Measurements from ENCODE around the gene CAMKV.

Gene CAMKV

GRCh38 chr3:49868862-49869466 is 742 bp downstream of the CAMKV start:
- H3K4me1 ChIP-seq (ENCODE audit: control insufficient read depth in 1 of 2, insufficient read depth in 1 of 2, low read depth in 1 of 2, low read length in 1 of 2) = peaks cover 6 to 11% of the 10 kb centered on the region in 2 experiments
- no peaks in the 10 kb centered on the region for H3K9me3 ChIP-seq
- H3K4me3 ChIP-seq (ENCODE audit: low read depth in 1 of 2, low read length in 1 of 2) = peak overlapping the region in 1 of 2 experiments; percentile 55
- H3K36me3 ChIP-seq = no peaks in the 10 kb centered on the region
- no peak for TF ChIP-seq CTCF (IDR thresholded peaks at IDR 0.05)
- H3K27ac ChIP-seq = no peak overlapping the region
- H3K27me3 ChIP-seq = peaks cover 81% of the 10 kb centered on the region

- no peak overlapping the region for H3K4me3 ChIP-seq (ENCODE audit: low read depth in 1 of 2, low read length in 1 of 2)
- no peaks in the 10 kb centered on the region for H3K9me3 ChIP-seq
- no peak for TF ChIP-seq CTCF (IDR thresholded peaks at IDR 0.05)
- H3K27me3 ChIP-seq = peaks cover 91% of the 10 kb centered on the region
- no peak overlapping the region for H3K27ac ChIP-seq
- H3K36me3 ChIP-seq = no peaks in the 10 kb centered on the region
- peaks cover 6 to 11% of the 10 kb centered on the region in 2 experiments for H3K4me1 ChIP-seq (ENCODE audit: control insufficient read depth in 1 of 2, insufficient read depth in 1 of 2, low read depth in 1 of 2, low read length in 1 of 2)
These were observed 1.8 kb downstream of the CAMKV start for GRCh38 chr3:49867871-49868321.

DNA sequence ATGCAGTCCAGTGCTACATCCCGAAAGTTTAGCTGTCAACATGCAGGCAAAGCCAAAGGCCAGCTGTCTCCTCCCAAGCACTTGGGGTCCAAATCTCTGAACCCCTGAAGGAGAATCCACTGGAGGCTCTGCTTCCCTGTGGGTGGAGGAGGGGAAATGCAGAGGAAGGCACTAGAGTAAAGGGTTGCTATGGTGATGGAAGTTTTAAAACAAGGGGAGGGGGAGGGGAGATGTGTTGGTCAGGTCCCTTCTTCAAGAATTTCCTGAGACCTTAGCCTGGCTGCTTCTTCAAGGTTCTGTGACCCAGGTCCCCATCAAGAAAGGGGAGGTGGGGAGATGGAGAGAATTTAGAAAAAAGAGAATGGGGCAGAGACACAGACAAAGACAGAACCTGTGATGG is 2.3 kb downstream of the CAMKV start:
- TF ChIP-seq CTCF (IDR thresholded peaks at IDR 0.05) = no peak
- peaks cover 94% of the 10 kb centered on the region for H3K27me3 ChIP-seq
- H3K36me3 ChIP-seq = no peaks in the 10 kb centered on the region
- no peak overlapping the region for H3K27ac ChIP-seq
- H3K4me3 ChIP-seq (ENCODE audit: low read depth in 1 of 2, low read length in 1 of 2) = no peak overlapping the region
- H3K4me1 ChIP-seq (ENCODE audit: control insufficient read depth in 1 of 2, insufficient read depth in 1 of 2, low read depth in 1 of 2, low read length in 1 of 2) = peaks cover 6 to 11% of the 10 kb centered on the region in 2 experiments
- no peaks in the 10 kb centered on the region for H3K9me3 ChIP-seq

DNA sequence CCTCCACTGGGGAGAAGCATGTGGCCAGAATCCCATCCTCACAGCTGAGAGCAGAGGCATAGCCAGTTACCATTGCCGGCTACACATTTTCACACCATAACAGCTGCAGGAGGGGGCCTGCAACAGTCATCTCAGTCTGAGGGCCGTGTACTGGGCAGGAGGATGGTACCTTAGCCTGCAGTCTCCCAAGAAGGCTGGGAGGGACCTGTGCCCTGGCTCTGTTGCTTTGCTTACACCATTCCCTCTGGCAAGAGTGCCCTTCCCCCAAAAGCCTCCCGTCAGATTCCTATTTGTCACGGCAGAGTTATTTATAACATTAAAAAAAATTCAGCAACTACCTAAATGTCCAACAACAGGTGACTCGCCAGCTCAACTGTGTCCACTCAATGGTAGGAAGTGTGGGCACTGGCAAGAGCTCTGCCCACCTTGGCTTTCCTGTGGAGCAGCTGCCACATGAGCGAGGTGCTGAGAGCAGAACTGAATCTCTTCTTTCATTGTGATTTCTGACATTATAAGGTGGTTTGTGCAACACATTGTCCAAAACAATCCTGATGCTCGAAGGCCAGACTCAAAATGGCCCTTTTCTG is 4.4 kb downstream of the CAMKV start:
- H3K27me3 ChIP-seq = peaks cover 77% of the 10 kb centered on the region

GRCh38 chr3:49864505-49864904 is 5.2 kb downstream of the CAMKV start:
- Histone ChIP-seq H3K36me3 (no peaks in the 10 kb centered on the region), H3K27me3 (peaks cover 69% of the 10 kb centered on the region), H3K9me3 (no peaks in the 10 kb centered on the region), H3K4me1 (ENCODE audit: control insufficient read depth in 1 of 2, insufficient read depth in 1 of 2, low read depth in 1 of 2, low read length in 1 of 2) (peaks cover 4 to 6% of the 10 kb centered on the region in 2 experiments), H3K27ac (no peak overlapping the region), H3K4me3 (ENCODE audit: low read depth in 1 of 2, low read length in 1 of 2) (no peak overlapping the region)
- no peak for TF ChIP-seq CTCF (IDR thresholded peaks at IDR 0.05)

More for the DNA sequence above, 4.4 kb downstream of the CAMKV start:
- Histone ChIP-seq H3K4me3 (ENCODE audit: low read depth in 1 of 2, low read length in 1 of 2) (no peak overlapping the region), H3K27ac (no peak overlapping the region), H3K9me3 (no peaks in the 10 kb centered on the region), H3K4me1 (ENCODE audit: control insufficient read depth in 1 of 2, insufficient read depth in 1 of 2, low read depth in 1 of 2, low read length in 1 of 2) (peaks cover 6 to 11% of the 10 kb centered on the region in 2 experiments), H3K36me3 (no peaks in the 10 kb centered on the region)
- TF ChIP-seq CTCF (IDR thresholded peaks at IDR 0.05) = no peak

All from neutrophil (primary cell).